K562 (cell line): Measurements from ENCODE around the gene RBM18. TPM values are rescaled to one million over a fixed set of nuclear protein-coding genes. Genes with fewer than 3 reads are reported as not detected.

Experiments used
- CCAR2 ChIP-seq: fragments of 200-400 bp; formaldehyde crosslinking; IDR thresholded peaks from 2 replicates; pipeline ENCODE4 v1.6.1; 2017; ENCODE audit warnings: mild to moderate bottlenecking, low read depth, low read length
- ZBTB7A ChIP-seq: IDR thresholded peaks from 2 replicates; pipeline ENCODE4 v1.6.1; 2011; ENCODE audit warnings: low read depth, mild to moderate bottlenecking, low read length, moderate library complexity, borderline replicate concordance; ENCODE audit not compliant: control insufficient read depth
- ZNF277 ChIP-seq: fragments of 250-450 bp; sonication (Bioruptor Pico); IDR thresholded peaks from 2 replicates; pipeline ENCODE4 v1.8.0; 2022; ENCODE audit warnings: inconsistent platforms, mild to moderate bottlenecking, moderate library complexity, borderline replicate concordance
- ZNF592 ChIP-seq: fragments of 450-650 bp; IDR thresholded peaks from 2 replicates; pipeline ENCODE4 v1.6.1; 2017; ENCODE audit warnings: antibody characterized with exemption, mild to moderate bottlenecking
- polyA plus RNA-seq, 8 experiments: library from polyadenylated mRNA; depleted of rRNA in 4 of 8; stranded (reverse) in 5 of 8; unstranded in 3 of 8; fragments of >200 nt; fragmentation: Nextera tagmentation in 2 of 8; fragmentation: Illumina TruSeq in 1 of 8; extraction: Ambion mirVana in 2 of 8; extraction: Trizol in 1 of 8; gene quantifications; 2 replicates each; pipeline versions ENCODE4 v1.2.1 to v1.2.3, GENCODE V29; 2011 to 2014; ENCODE audit warnings: inconsistent platforms in 1 of 8, missing spikeins in 1 of 8
- total RNA-seq, 7 experiments: library from RNA; depleted of rRNA in 6 of 7; stranded (reverse); fragments of >200 nt in 6 of 7; fragmentation: Illumina TruSeq in 2 of 7; extraction: Trizol in 2 of 7; gene quantifications; 2 replicates each; pipeline versions ENCODE4 v1.2.1 to v1.2.3, GENCODE V29; 2011 to 2021; ENCODE audit warnings: low replicate concordance in 1 of 7

The RBM18 gene
- total and polyA plus RNA-seq, 9 of the 15 experiments (the other 6 are each of a cell fraction or from before 2014, with no cell fraction given): 7.9 to 86.3 (median 34.0) TPM

GRCh38 chr9:122264360-122265148, at the start of gene RBM18, which contains the start of gene MRRF (continued):
- TF ChIP-seq ZNF592: peak; percentile 65; the same call in 1 of the 2 replicates
- TF ChIP-seq ZBTB7A: peak; percentile 84
- TF ChIP-seq CCAR2: no peak
- no peak for TF ChIP-seq ZNF277
- TF ChIP-seq, all 486 proteins: peak for 144
